Tibial nerve (tissue), 3 donors: ENCODE measurements around the gene ETFB.

Source experiments
- POLR2A ChIP-seq, 2 donors: fragments of 450-650 bp; IDR thresholded peaks; one replicate each; pipeline ENCODE4 v1.6.1; 2017; ENCODE audit warnings: antibody characterized with exemption in 2 of 2, mild to moderate bottlenecking in 2 of 2, moderate library complexity in 2 of 2
- TF ChIP-seq, protein P1 (sequence below), 5 experiments: fragments of 200-600 bp in 3 of 5; fragments of 450-650 bp in 2 of 5; sonication (generic) in 3 of 5; IDR thresholded peaks; one replicate each; pipeline ENCODE4 v1.5.1; 2016 to 2019; ENCODE audit warnings: antibody characterized with exemption in 5 of 5, mild to moderate bottlenecking in 3 of 5, moderate library complexity in 2 of 5

DNA sequence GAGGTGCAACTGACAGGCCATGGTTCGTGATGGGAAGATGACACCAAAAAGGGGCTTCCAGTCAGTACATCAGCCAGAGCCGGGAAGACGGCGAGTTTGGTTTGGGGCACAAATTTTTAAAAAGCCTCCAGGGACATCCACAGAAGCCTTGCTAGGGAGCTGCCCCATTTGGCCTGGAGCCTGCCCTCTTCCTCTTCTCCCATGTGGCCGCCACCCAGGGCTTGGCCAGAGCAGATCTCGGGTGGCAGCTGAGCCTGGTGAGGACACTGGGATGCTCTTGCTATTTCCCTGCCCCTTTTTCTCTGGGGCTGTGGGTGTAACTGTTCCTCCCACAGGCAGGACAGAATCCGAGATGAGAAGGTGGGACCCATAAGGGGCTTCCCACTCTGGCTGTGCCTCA is 8.2 kb downstream of the ETFB start:
- TF ChIP-seq, protein P1, sequence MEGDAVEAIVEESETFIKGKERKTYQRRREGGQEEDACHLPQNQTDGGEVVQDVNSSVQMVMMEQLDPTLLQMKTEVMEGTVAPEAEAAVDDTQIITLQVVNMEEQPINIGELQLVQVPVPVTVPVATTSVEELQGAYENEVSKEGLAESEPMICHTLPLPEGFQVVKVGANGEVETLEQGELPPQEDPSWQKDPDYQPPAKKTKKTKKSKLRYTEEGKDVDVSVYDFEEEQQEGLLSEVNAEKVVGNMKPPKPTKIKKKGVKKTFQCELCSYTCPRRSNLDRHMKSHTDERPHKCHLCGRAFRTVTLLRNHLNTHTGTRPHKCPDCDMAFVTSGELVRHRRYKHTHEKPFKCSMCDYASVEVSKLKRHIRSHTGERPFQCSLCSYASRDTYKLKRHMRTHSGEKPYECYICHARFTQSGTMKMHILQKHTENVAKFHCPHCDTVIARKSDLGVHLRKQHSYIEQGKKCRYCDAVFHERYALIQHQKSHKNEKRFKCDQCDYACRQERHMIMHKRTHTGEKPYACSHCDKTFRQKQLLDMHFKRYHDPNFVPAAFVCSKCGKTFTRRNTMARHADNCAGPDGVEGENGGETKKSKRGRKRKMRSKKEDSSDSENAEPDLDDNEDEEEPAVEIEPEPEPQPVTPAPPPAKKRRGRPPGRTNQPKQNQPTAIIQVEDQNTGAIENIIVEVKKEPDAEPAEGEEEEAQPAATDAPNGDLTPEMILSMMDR (IDR thresholded peaks at IDR 0.05), result no peak
- TF ChIP-seq POLR2A (IDR thresholded peaks at IDR 0.05), result no peak
